Measurements from ENCODE around the gene PPCDC.

The PPCDC gene

GRCh38 chr15:75023181-75023871, at the start of gene PPCDC:
TSS of gene PPCDC (plus strand) at chr15:75023590. CDS start at chr15:75028319, 4,729 bp downstream.
- peak; percentile 57 to 98 (median 92) for DNase-seq

GRCh38 chr15:74976159-74976558, 47.2 kb upstream of the PPCDC start:
- DNase-seq: no peak

- DNase-seq: no peak
These were observed 45.8 kb upstream of the PPCDC start for GRCh38 chr15:74977599-74977998.

GRCh38 chr15:74978077-74978476, 45.3 kb upstream of the PPCDC start:
- DNase-seq: no peak

- peak in 16 of 58 donors; percentile 4 to 70 (median 28) for DNase-seq
These were observed 44.9 kb upstream of the PPCDC start for GRCh38 chr15:74978503-74978902.

- DNase-seq: no peak
These were observed 41.2 kb upstream of the PPCDC start for GRCh38 chr15:74982183-74982582.

- no peak for DNase-seq
These were observed 39.6 kb upstream of the PPCDC start for GRCh38 chr15:74983725-74984231.

GRCh38 chr15:74988007-74988800, 35.2 kb upstream of the PPCDC start:
- peak in 2 of 58 donors; percentile 5 to 11 for DNase-seq

GRCh38 chr15:74989527-74989926, 33.9 kb upstream of the PPCDC start:
- no peak for DNase-seq

GRCh38 chr15:74992619-74993018, 30.8 kb upstream of the PPCDC start:
- no peak for DNase-seq

- DNase-seq: peak in 35 of 58 donors; percentile 4 to 71 (median 32)
These were observed 29.2 kb upstream of the PPCDC start for GRCh38 chr15:74994236-74994635.

- DNase-seq: no peak
These were observed 28.7 kb upstream of the PPCDC start for GRCh38 chr15:74994685-74995084.

GRCh38 chr15:74995182-74995778, 28.1 kb upstream of the PPCDC start, which contains the start of gene SCAMP5:
TSS of gene SCAMP5 (plus strand) at chr15:74995563. CDS start at chr15:75011840, 16,277 bp downstream.
- peak; percentile 38 to 98 (median 90) for DNase-seq

- peak in 50 of 58 donors; percentile 9 to 65 (median 44) for DNase-seq
These were observed 27.3 kb upstream of the PPCDC start for GRCh38 chr15:74995779-74996765.

GRCh38 chr15:74997141-74997540, 26.2 kb upstream of the PPCDC start:
- DNase-seq: no peak

- no peak for DNase-seq
These were observed 25.8 kb upstream of the PPCDC start for GRCh38 chr15:74997543-74997942.

GRCh38 chr15:75001310-75001709, 22.1 kb upstream of the PPCDC start:
- DNase-seq: no peak

GRCh38 chr15:75002398-75002797, 21.0 kb upstream of the PPCDC start:
- DNase-seq: no peak

GRCh38 chr15:75007216-75007615, 16.2 kb upstream of the PPCDC start:
- DNase-seq: no peak

GRCh38 chr15:75008221-75008625, 15.2 kb upstream of the PPCDC start:
- DNase-seq: no peak

Data from anterior cingulate cortex (tissue), 58 donors.